GM18499 (cell line): ENCODE measurements around the gene VAV2.

Experiments
- ATAC-seq: cut with Tn5 transposase; IDR thresholded peaks from one replicate; pipeline ENCODE4 v1.9.1; 2021; ENCODE audit warnings: moderate number of reproducible peaks; ENCODE audit not compliant: insufficient read depth, unreplicated experiment

The VAV2 gene

GRCh38 chr9:133832877-133833276, 159.2 kb downstream of the VAV2 start:
- no peak for ATAC-seq

- ATAC-seq = no peak
These were observed 161.4 kb downstream of the VAV2 start for GRCh38 chr9:133830711-133831110.

- no peak for ATAC-seq
These were observed 161.8 kb downstream of the VAV2 start for GRCh38 chr9:133830310-133830709.

GRCh38 chr9:133828338-133828997, 163.7 kb downstream of the VAV2 start:
- ATAC-seq = no peak

- no peak for ATAC-seq
These were observed 165.6 kb downstream of the VAV2 start for GRCh38 chr9:133826289-133827085.

GRCh38 chr9:133825555-133826218, 166.4 kb downstream of the VAV2 start:
- ATAC-seq = no peak

GRCh38 chr9:133824802-133825186, 167.3 kb downstream of the VAV2 start:
- no peak for ATAC-seq

GRCh38 chr9:133824106-133824801, 167.9 kb downstream of the VAV2 start:
- no peak for ATAC-seq

GRCh38 chr9:133823189-133824105, 168.7 kb downstream of the VAV2 start:
- no peak for ATAC-seq

GRCh38 chr9:133822430-133823065, 169.6 kb downstream of the VAV2 start:
- ATAC-seq = no peak

- no peak for ATAC-seq
These were observed 170.3 kb downstream of the VAV2 start for GRCh38 chr9:133821601-133822429.

- ATAC-seq = no peak
These were observed 172.2 kb downstream of the VAV2 start for GRCh38 chr9:133819923-133820322.

- no peak for ATAC-seq
These were observed 173.7 kb downstream of the VAV2 start for GRCh38 chr9:133818444-133818843.

GRCh38 chr9:133815781-133816180, 176.3 kb downstream of the VAV2 start:
- ATAC-seq = no peak

- ATAC-seq = no peak
These were observed 177.4 kb downstream of the VAV2 start for GRCh38 chr9:133814586-133815208.

GRCh38 chr9:133813749-133814585, 178.2 kb downstream of the VAV2 start:
- no peak for ATAC-seq
